Fibroblast of peridontal ligament (primary cell): ENCODE data around the gene MGAT5.
"Not testable (repeated sequence)": the region's sequence is repeated elsewhere in the genome, so short reads cannot be mapped to it uniquely, and the experiment has no call there.

Experiments used
- DNase-seq: peaks from one replicate; pipeline ENCODE4 v3.0.0-alpha.2; 2010; ENCODE audit errors: extremely low read depth

The MGAT5 gene

DNA sequence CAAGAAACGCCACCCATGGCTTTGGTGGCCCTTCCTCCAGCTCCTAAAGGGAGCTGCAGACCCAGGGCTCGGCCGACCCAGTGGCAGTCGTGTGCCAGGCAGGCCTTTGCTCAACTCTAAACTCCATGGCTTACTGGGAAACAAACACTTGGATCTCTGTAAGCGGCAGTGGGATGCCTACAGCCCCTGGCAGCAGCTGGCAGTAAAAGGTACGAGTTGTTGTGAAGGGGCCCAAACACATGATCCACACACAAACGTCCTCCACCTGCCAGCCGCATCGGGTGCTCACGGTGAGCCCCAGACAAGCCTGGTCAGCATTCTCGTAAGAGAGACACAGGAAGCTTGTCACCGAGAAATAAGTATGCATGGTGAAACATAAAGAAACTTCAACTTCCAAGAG lies 214.9 kb downstream of the MGAT5 start:
- no peak for DNase-seq

DNA sequence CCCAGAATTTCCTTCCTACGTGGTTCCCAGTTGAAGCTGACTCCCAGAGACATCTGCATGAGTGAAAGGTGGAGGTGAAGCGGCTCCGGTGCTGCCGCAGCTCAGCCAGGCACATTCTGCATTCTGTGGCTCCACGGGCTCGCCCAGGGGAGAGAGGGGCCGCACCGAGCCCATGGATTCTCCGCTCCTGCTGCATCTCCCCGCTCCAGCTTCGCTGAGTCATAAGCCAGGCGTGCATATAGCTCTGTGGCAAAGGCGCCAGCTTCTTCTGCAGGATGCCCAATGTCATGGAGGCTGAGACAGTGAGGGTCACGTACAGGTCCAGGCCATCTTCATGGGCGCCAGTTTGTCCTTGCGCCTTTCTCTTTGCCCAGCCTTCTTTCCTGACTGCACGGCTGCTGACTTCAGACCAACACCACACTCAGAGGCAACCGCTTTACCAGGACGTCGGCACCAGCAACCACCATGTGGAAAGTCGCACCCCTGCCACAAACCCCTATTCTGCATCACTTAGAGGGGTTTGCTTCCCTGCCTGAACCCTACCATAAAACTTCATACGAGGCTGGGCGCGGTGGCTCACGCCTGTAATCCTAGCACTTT lies 215.7 kb downstream of the MGAT5 start:
- no peak for DNase-seq

- no peak for DNase-seq
Measured at GRCh38 chr2:134470561-134471168, 216.8 kb downstream of the MGAT5 start.

DNA sequence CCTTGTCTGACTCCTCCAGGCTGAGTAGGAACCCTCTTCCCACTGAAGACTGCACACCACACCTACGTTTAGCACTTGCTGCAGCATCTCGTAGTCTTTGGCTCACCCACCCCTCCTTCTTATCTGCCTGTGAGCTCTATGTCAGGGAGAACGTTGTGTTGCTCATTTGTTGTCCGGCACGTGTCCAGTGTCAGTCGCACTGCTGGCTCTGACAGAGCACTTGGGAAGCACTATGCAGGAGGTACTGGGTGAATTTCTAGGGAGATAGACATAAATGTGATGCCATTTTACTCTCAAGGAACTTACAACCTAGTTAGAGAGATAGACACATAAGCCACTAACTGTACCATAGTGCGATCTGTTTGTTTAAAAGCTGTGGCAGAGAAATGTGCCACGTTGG lies 223.1 kb downstream of the MGAT5 start:
- DNase-seq: not testable (repeated sequence)

GRCh38 chr2:134479696-134480330 lies 225.9 kb downstream of the MGAT5 start:
- DNase-seq: no peak

GRCh38 chr2:134482131-134482723 lies 228.4 kb downstream of the MGAT5 start:
- DNase-seq: no peak

GRCh38 chr2:134482766-134483340 lies 229.0 kb downstream of the MGAT5 start:
- DNase-seq: no peak

DNA sequence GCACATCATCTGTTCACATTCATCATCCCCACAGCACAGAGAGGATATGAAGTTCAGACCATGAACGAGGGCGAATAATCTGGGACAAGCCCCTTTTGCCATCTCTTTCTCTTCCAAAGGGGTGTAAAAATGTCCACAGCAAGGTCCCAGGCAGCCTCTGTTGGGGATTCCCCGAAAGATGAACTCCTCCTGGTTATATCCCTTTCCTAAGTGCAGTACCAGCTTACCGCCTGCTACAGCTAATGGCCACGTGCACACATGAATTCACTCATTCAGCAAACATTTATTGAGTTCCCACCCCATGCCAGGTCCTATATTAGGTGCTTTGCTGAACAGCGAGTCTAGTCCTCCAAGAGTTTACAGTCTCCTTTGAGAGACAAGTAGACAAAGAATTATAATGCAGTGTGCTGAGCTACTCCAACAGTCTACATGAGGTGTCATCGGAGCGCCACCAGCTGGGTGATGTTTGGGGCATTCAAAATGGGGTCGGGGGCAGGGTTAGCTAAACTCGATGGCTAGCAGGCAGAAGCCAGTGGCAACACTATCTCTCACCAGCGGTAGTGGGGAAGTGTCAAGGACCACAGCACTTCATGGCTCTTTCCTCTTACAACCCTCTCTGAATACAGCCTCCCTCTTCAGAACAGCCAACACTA lies 236.0 kb downstream of the MGAT5 start:
- no peak for DNase-seq

DNA sequence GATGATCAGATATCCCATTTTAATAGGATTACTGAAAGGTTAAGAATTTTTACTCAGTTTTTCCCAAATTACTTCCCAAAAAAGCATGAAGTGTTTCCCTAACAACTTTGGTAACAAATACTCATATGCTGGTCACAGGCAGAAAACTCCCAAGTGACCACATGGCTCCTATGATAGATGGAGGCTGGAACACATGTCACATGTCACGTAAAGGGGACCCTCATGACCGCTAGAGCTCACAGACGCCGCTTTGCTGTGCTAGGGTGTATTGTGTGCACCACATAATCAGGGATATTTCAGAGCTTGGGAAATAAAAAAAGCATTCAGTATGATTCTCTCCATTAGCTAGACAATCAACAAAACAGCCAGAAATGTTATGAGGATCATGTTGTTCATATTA lies 236.7 kb downstream of the MGAT5 start:
- DNase-seq: no peak

DNA sequence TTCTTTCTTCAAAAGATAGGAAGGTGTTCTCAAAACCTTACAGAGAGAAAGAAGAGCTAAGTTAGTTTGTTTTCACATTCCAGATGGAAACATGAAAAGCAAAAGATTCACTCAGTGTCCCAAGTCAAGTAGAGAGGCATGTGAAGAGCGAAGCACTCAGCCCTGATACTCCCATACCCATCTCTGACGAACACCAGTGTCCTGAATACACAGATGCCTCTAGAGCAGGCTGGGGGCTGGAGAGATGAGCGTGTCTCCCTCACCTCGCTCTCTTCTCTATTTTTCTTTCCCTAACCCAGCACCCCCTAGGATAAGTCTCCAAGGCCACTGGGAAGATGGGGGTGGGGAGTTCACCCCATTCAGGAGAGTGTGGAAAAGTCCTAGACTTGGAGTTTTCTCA lies 237.2 kb downstream of the MGAT5 start:
- DNase-seq: no peak

GRCh38 chr2:134491771-134492441 lies 238.0 kb downstream of the MGAT5 start:
- DNase-seq: no peak

- no peak for DNase-seq
Measured at GRCh38 chr2:134493797-134494196, 239.9 kb downstream of the MGAT5 start.

DNA sequence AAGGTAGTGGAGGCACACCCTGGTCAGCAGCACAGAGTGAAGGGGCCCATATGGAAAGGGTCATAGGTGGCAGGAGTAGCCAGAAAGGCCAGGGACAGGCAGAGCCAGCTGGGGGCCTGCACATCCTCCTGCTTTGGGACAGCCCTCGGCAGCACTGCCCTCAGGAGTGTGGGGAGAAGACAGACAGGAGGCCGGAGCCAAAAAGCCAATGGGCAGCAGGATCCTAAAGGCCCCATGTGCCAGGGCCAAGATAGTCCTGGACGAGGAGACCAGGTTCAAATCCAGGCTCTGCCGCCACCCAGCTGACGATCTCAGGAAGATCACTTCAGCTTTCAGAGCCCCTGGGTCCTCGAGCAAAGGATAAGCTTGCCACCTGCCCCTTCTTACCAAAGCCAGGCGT lies 244.8 kb downstream of the MGAT5 start:
- no peak for DNase-seq

- no peak for DNase-seq
Measured at GRCh38 chr2:134499307-134499926, 245.5 kb downstream of the MGAT5 start.

- DNase-seq: no peak
Measured at GRCh38 chr2:134500211-134500935, 246.5 kb downstream of the MGAT5 start.

DNA sequence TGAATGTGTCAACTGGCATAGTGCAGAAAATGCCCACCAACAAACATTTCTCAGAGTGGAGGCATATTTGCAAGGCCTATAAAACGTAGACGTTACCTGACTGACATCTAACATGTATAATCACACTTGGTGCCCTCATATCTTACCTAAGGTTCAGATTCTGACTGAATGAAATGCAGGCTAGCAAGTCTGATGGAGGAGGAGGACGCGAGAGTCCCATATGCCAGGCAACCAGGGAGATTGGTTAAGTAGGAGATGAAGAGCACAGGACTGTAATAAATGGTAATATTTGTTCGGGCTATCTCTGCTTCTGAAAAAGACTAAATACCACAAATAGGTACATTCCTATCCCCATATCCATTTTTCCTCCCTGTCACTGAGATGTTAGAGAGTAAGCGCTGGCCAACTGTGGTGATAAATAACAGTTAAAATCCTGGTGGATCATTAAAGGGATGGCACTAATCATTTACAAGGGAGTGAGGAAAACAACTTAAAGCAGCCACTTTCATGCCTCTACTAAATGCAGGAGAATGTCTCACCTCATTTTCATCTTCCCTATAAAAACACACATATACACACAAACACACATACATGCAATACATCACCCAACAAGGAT lies 247.7 kb downstream of the MGAT5 start:
- no peak for DNase-seq

- no peak for DNase-seq
Measured at GRCh38 chr2:134502104-134502503, 248.2 kb downstream of the MGAT5 start.
